Astrocyte (in vitro differentiated cells and primary cell): ENCODE results near the gene GSN. TPM values are rescaled to one million over a fixed set of nuclear protein-coding genes. Genes with fewer than 3 reads are reported as not detected.

Source experiments
- DNase-seq: peaks from one replicate; pipeline ENCODE4 v3.0.0-alpha.2; 2010; ENCODE audit warnings: low read depth
- FAIRE-seq: peaks from 2 replicates; lab custom pipeline; 2011; peaks lifted over from hg19 to GRCh38; lab: Jason Lieb, UNC
- H2AFZ ChIP-seq: 2 replicates; pipeline ENCODE4 v1.6.0; 2012; ENCODE audit warnings: low read depth, low read length, inconsistent platforms
- H3K27ac ChIP-seq: 2 replicates; pipeline ENCODE4 v1.5.1; 2011; ENCODE audit warnings: low read depth, low read length, inconsistent platforms
- H3K27me3 ChIP-seq: 2 replicates; pipeline ENCODE4 v1.6.0; 2011; ENCODE audit warnings: low read length, inconsistent platforms; ENCODE audit not compliant: insufficient read depth
- H3K36me3 ChIP-seq: 2 replicates; pipeline ENCODE4 v1.5.1; 2011; ENCODE audit warnings: low read length, inconsistent platforms; ENCODE audit not compliant: insufficient read depth
- H3K4me1 ChIP-seq: 2 replicates; pipeline ENCODE4 v1.5.1; 2011; ENCODE audit warnings: low read length, inconsistent platforms; ENCODE audit not compliant: insufficient read depth
- H3K4me2 ChIP-seq: 2 replicates; pipeline ENCODE4 v1.6.0; 2012; ENCODE audit warnings: low read length, inconsistent platforms
- H3K4me3 ChIP-seq: 2 replicates; pipeline ENCODE4 v1.5.1; 2011; ENCODE audit warnings: low read depth, mild to moderate bottlenecking, low read length, inconsistent platforms; ENCODE audit not compliant: insufficient read depth
- H3K79me2 ChIP-seq: 2 replicates; pipeline ENCODE4 v1.6.0; 2012; ENCODE audit warnings: mild to moderate bottlenecking, low read length, inconsistent platforms; ENCODE audit not compliant: insufficient read depth
- H3K9ac ChIP-seq: 2 replicates; pipeline ENCODE4 v1.6.0; 2012; ENCODE audit warnings: mild to moderate bottlenecking, low read length, inconsistent platforms
- H3K9me3 ChIP-seq: 2 replicates; pipeline ENCODE4 v1.5.1; 2012; ENCODE audit warnings: low read depth, mild to moderate bottlenecking, low read length, inconsistent platforms; ENCODE audit not compliant: insufficient read depth
- H4K20me1 ChIP-seq: 2 replicates; pipeline ENCODE4 v1.6.0; 2012; ENCODE audit warnings: low read length, inconsistent platforms; ENCODE audit not compliant: insufficient read depth
- H3K27ac Mint-ChIP-seq: one replicate; pipeline ENCODE4 v1.8.0; 2021; ENCODE audit warnings: mild to moderate bottlenecking, mixed read lengths; ENCODE audit not compliant: unreplicated experiment
- H3K27me3 Mint-ChIP-seq: one replicate; pipeline ENCODE4 v1.8.0; 2021; ENCODE audit warnings: low read depth, mixed read lengths; ENCODE audit not compliant: unreplicated experiment
- H3K36me3 Mint-ChIP-seq: one replicate; pipeline ENCODE4 v1.8.0; 2021; ENCODE audit warnings: low read depth, mixed read lengths; ENCODE audit not compliant: unreplicated experiment
- H3K4me1 Mint-ChIP-seq: one replicate; pipeline ENCODE4 v1.8.0; 2021; ENCODE audit warnings: low read depth, mixed read lengths; ENCODE audit not compliant: unreplicated experiment
- H3K4me3 Mint-ChIP-seq: one replicate; pipeline ENCODE4 v1.8.0; 2021; ENCODE audit warnings: mild to moderate bottlenecking, moderate library complexity, mixed read lengths; ENCODE audit not compliant: unreplicated experiment
- H3K9me3 Mint-ChIP-seq: one replicate; pipeline ENCODE4 v1.8.0; 2021; ENCODE audit warnings: mild to moderate bottlenecking, mixed read lengths; ENCODE audit not compliant: unreplicated experiment
- EZH2 ChIP-seq: IDR thresholded peaks from 2 replicates; pipeline ENCODE4 v1.6.1; 2012; ENCODE audit warnings: mild to moderate bottlenecking, low read length, inconsistent platforms; ENCODE audit not compliant: insufficient read depth
- total RNA-seq: library from RNA; stranded (reverse); gene quantifications from 2 replicates; pipeline ENCODE4 v1.2.1, GENCODE V29; 2021
- TF ChIP-seq, protein P1 (sequence below): IDR thresholded peaks from 2 replicates; pipeline ENCODE4 v1.5.1; 2011; ENCODE audit warnings: low read depth, mild to moderate bottlenecking, inconsistent platforms, low read length, moderate library complexity; ENCODE audit not compliant: insufficient read depth

GSN gene
- total RNA-seq, 1 donor from 2014 or later: 260 TPM

DNA sequence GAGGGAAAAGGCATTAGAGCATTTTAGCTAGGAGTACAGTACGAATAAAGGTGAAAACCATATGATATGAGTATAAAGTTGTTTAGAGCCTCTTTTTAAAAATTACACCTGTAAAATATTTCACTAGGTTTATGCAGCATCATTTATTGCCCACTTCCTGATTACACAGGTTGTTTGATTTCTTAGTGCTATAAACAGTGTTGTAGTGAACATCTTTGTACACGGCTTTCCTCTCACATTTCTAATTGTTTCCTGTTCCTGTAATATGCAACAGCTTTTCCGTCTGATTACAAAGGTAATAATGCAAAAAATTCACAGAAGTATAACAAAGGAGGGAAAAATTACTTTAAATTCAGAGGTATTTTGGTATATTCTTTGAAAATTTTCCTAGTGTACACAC lies 89.0 kb downstream of the GSN start:
- TF ChIP-seq EZH2: no peak
- TF ChIP-seq, protein P1, sequence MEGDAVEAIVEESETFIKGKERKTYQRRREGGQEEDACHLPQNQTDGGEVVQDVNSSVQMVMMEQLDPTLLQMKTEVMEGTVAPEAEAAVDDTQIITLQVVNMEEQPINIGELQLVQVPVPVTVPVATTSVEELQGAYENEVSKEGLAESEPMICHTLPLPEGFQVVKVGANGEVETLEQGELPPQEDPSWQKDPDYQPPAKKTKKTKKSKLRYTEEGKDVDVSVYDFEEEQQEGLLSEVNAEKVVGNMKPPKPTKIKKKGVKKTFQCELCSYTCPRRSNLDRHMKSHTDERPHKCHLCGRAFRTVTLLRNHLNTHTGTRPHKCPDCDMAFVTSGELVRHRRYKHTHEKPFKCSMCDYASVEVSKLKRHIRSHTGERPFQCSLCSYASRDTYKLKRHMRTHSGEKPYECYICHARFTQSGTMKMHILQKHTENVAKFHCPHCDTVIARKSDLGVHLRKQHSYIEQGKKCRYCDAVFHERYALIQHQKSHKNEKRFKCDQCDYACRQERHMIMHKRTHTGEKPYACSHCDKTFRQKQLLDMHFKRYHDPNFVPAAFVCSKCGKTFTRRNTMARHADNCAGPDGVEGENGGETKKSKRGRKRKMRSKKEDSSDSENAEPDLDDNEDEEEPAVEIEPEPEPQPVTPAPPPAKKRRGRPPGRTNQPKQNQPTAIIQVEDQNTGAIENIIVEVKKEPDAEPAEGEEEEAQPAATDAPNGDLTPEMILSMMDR: no peak
- Histone ChIP-seq H3K79me2 (peaks cover 7% of the 10 kb centered on the region), H4K20me1 (no peaks in the 10 kb centered on the region), H2AFZ (no peak overlapping the region), H3K4me3 (no peak overlapping the region), H3K27ac (no peak overlapping the region), H3K4me1 (peaks cover 10% of the 10 kb centered on the region), H3K9ac (no peak overlapping the region), H3K9me3 (no peaks in the 10 kb centered on the region), H3K36me3 (no peaks in the 10 kb centered on the region), H3K4me2 (no peak overlapping the region), H3K27me3 (no peaks in the 10 kb centered on the region)
- Mint-ChIP-seq H3K9me3 (no peaks in the 10 kb centered on the region), H3K4me3 (no peak overlapping the region), H3K27me3 (no peaks in the 10 kb centered on the region), H3K36me3 (no peaks in the 10 kb centered on the region), H3K27ac (no peak overlapping the region), H3K4me1 (peaks cover 20% of the 10 kb centered on the region)
- FAIRE-seq (no peak), DNase-seq (no peak)

DNA sequence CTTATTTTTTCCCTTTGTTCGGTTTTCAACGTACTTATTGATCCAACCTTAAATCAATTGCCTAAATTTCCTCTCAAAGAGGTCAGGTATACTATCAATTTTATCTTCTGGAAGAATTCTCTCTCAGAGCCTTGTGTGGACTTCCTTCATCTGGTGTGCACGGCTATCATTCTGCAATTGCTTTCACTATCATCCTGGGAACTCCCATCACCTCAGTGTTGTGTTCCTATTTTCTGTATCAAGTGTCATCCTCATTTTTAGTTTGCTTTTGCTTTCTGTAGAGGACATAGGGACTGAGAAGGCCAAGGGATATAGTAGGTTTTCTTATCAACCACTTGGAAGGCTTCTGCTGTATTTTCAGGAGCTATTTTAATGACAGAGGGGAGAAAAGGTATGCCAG lies 90.8 kb downstream of the GSN start:
- no peak for TF ChIP-seq EZH2
- TF ChIP-seq, protein P1: no peak
- Histone ChIP-seq H3K4me3 (no peak overlapping the region), H3K4me1 (peaks cover 20% of the 10 kb centered on the region), H3K4me2 (no peak overlapping the region), H3K36me3 (no peaks in the 10 kb centered on the region), H3K27me3 (no peaks in the 10 kb centered on the region), H3K9ac (no peak overlapping the region), H3K27ac (no peak overlapping the region), H2AFZ (no peak overlapping the region), H4K20me1 (no peaks in the 10 kb centered on the region), H3K79me2 (peaks cover 10% of the 10 kb centered on the region), H3K9me3 (no peaks in the 10 kb centered on the region)
- DNase-seq: no peak
- Mint-ChIP-seq H3K4me3 (no peak overlapping the region), H3K27ac (no peak overlapping the region), H3K4me1 (peaks cover 29% of the 10 kb centered on the region), H3K36me3 (no peaks in the 10 kb centered on the region), H3K27me3 (no peaks in the 10 kb centered on the region), H3K9me3 (no peaks in the 10 kb centered on the region)
- FAIRE-seq: no peak

DNA sequence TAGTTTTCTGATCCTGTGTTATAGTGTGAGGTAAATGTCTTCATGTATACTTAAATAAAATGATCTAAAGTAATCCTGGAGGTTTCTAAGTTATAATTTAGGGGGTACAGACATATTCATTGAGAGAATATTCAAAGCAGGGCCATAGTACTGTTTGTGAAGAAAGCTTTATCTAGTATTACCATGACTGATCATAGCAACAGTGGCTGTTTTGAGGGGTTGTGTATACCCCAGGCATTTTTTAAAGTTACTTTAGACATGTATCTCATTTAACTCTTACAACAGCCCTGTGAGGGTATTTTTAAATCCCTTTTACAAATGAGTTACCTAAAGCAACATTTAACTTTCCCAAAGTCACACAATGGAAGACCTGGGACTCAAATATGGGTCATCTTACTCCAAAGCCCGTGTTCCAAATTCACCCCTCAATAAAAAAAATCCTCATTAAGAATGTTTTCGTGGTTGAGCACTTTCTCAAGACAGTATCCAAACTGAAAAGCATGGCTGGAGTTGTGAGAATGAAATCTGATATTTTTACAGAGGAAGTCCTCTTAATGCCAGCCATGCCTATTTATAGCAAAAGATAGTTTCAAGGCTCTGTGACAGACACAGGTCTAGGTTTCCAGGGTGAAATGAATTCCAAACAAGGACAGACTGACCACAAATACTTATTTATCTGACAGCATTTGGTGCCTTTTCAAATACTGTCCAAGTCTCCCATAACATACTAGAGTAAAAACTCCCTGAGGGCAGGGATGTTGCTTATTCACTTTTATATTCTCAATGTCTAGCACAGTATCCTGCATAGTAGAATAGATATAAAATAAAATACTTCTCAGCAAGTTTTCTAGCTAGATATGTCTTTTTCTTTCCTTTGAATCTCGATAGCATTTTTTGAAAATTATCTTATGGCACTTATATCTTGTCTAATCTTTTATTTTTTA lies 91.7 kb downstream of the GSN start:
- Histone ChIP-seq H3K9ac (no peak overlapping the region), H3K9me3 (no peaks in the 10 kb centered on the region), H3K4me3 (no peak overlapping the region), H2AFZ (no peak overlapping the region), H3K79me2 (peaks cover 11% of the 10 kb centered on the region), H4K20me1 (no peaks in the 10 kb centered on the region), H3K27me3 (no peaks in the 10 kb centered on the region), H3K36me3 (no peaks in the 10 kb centered on the region), H3K4me1 (peaks cover 20% of the 10 kb centered on the region), H3K4me2 (no peak overlapping the region), H3K27ac (no peak overlapping the region)
- no peak overlapping the region for H3K4me3 Mint-ChIP-seq
- TF ChIP-seq, protein P1: no peak
- no peak for TF ChIP-seq EZH2
- peak; percentile 52 for DNase-seq
- no peaks in the 10 kb centered on the region for H3K27me3 Mint-ChIP-seq
- H3K9me3 Mint-ChIP-seq: no peaks in the 10 kb centered on the region
- FAIRE-seq: no peak
- H3K36me3 Mint-ChIP-seq: no peaks in the 10 kb centered on the region
- H3K27ac Mint-ChIP-seq: no peak overlapping the region
- H3K4me1 Mint-ChIP-seq: peaks cover 29% of the 10 kb centered on the region
